Liver (tissue), 3 donors: ENCODE results near the gene ABHD17A.

Experiments
- ATF3 ChIP-seq: IDR thresholded peaks from 2 replicates; pipeline ENCODE4 v1.6.1; 2016; ENCODE audit warnings: antibody characterized with exemption
- CTCF ChIP-seq: fragments of 150-350 bp; IDR thresholded peaks from 2 replicates; pipeline ENCODE4 v1.5.1; 2017; ENCODE audit warnings: improper control_type of control experiment, low read depth, low read length; ENCODE audit not compliant: missing input control
- EGR1 ChIP-seq, 2 donors: IDR thresholded peaks; 2 replicates each; pipeline ENCODE4 v1.6.1; 2016 to 2018; ENCODE audit warnings: antibody characterized with exemption in 2 of 2, low read depth in 2 of 2
- GABPA ChIP-seq, 2 donors: IDR thresholded peaks in 1 of 2; conservative IDR thresholded peaks in 1 of 2; 2 replicates each; pipeline ENCODE4 v1.6.1; 2016; ENCODE audit warnings: antibody characterized with exemption in 2 of 2, mild to moderate bottlenecking in 1 of 2, moderate library complexity in 1 of 2
- JUND ChIP-seq, 2 donors: IDR thresholded peaks; 2 replicates each; pipeline ENCODE4 v1.6.1; 2016; ENCODE audit warnings: antibody characterized with exemption in 2 of 2
- RAD21 ChIP-seq, 2 donors: IDR thresholded peaks; 2 replicates each; pipeline ENCODE4 v1.6.1; 2016; ENCODE audit warnings: antibody characterized with exemption in 2 of 2, mild to moderate bottlenecking in 2 of 2
- RXRA ChIP-seq, 2 donors: IDR thresholded peaks; 2 replicates each; pipeline ENCODE4 v1.6.1; 2017 to 2018; ENCODE audit warnings: antibody characterized with exemption in 2 of 2, mild to moderate bottlenecking in 1 of 2
- SP1 ChIP-seq: IDR thresholded peaks from 2 replicates; pipeline ENCODE4 v1.6.1; 2018; ENCODE audit warnings: antibody characterized with exemption, mild to moderate bottlenecking
- TAF1 ChIP-seq: conservative IDR thresholded peaks from 2 replicates; pipeline ENCODE4 v1.6.1; 2016; ENCODE audit warnings: antibody characterized with exemption, mild to moderate bottlenecking
- ZBTB33 ChIP-seq: IDR thresholded peaks from 2 replicates; pipeline ENCODE4 v1.6.1; 2016; ENCODE audit warnings: antibody characterized with exemption
- TF ChIP-seq, protein P1 (sequence below): IDR thresholded peaks from 2 replicates; pipeline ENCODE4 v1.6.1; 2016; ENCODE audit warnings: antibody characterized with exemption, mild to moderate bottlenecking
- donor health status: healthy.
- donor health status: healthy.

DNA sequence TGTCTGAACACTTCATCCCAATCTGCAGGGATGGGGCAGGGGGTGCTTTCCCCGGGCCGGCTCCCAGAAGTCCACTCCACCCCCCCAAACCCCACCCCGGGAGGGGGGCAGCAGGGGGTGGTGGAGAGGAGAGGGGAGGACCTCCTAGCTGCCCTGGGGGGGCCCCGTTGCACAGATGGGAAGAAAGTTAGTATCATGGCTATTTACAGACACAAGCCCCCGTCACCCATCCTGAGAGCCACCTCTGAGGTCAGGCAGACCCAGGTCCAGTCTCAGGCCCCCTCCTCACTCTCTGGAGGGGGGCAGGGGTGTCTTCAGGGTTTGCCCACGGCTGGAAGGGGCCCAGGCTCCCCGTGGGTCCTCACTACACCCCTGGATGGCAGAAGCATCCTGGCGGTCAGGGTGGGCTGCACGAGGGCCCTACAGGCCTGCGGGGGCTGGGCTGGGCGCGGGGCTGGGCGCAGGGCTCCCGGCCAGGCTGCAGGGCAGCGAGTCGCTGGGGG is 31.2 kb downstream of the ABHD17A start:
- TF ChIP-seq CTCF (no peak), GABPA (IDR thresholded peaks at IDR 0.05 in 1 of 2, conservative IDR thresholded peaks at IDR 0.05 in 1 of 2) (no peak), RXRA (IDR thresholded peaks at IDR 0.05) (no peak), TAF1 (no peak), RAD21 (IDR thresholded peaks at IDR 0.05) (no peak), JUND (IDR thresholded peaks at IDR 0.05) (no peak), ATF3 (no peak), ZBTB33 (no peak), SP1 (no peak), EGR1 (IDR thresholded peaks at IDR 0.05; ENCODE audit: low read depth in 2 of 2) (no peak)
- TF ChIP-seq, protein P1, sequence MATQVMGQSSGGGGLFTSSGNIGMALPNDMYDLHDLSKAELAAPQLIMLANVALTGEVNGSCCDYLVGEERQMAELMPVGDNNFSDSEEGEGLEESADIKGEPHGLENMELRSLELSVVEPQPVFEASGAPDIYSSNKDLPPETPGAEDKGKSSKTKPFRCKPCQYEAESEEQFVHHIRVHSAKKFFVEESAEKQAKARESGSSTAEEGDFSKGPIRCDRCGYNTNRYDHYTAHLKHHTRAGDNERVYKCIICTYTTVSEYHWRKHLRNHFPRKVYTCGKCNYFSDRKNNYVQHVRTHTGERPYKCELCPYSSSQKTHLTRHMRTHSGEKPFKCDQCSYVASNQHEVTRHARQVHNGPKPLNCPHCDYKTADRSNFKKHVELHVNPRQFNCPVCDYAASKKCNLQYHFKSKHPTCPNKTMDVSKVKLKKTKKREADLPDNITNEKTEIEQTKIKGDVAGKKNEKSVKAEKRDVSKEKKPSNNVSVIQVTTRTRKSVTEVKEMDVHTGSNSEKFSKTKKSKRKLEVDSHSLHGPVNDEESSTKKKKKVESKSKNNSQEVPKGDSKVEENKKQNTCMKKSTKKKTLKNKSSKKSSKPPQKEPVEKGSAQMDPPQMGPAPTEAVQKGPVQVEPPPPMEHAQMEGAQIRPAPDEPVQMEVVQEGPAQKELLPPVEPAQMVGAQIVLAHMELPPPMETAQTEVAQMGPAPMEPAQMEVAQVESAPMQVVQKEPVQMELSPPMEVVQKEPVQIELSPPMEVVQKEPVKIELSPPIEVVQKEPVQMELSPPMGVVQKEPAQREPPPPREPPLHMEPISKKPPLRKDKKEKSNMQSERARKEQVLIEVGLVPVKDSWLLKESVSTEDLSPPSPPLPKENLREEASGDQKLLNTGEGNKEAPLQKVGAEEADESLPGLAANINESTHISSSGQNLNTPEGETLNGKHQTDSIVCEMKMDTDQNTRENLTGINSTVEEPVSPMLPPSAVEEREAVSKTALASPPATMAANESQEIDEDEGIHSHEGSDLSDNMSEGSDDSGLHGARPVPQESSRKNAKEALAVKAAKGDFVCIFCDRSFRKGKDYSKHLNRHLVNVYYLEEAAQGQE, result no peak
